HG02610 (cell line): Measurements from ENCODE around the gene GRAP.

Experiments
- ATAC-seq: cut with Tn5 transposase; IDR thresholded peaks from one replicate; pipeline ENCODE4 v1.9.1; 2021; ENCODE audit warnings: mild to moderate bottlenecking, moderate library complexity; ENCODE audit not compliant: unreplicated experiment

The GRAP gene

DNA sequence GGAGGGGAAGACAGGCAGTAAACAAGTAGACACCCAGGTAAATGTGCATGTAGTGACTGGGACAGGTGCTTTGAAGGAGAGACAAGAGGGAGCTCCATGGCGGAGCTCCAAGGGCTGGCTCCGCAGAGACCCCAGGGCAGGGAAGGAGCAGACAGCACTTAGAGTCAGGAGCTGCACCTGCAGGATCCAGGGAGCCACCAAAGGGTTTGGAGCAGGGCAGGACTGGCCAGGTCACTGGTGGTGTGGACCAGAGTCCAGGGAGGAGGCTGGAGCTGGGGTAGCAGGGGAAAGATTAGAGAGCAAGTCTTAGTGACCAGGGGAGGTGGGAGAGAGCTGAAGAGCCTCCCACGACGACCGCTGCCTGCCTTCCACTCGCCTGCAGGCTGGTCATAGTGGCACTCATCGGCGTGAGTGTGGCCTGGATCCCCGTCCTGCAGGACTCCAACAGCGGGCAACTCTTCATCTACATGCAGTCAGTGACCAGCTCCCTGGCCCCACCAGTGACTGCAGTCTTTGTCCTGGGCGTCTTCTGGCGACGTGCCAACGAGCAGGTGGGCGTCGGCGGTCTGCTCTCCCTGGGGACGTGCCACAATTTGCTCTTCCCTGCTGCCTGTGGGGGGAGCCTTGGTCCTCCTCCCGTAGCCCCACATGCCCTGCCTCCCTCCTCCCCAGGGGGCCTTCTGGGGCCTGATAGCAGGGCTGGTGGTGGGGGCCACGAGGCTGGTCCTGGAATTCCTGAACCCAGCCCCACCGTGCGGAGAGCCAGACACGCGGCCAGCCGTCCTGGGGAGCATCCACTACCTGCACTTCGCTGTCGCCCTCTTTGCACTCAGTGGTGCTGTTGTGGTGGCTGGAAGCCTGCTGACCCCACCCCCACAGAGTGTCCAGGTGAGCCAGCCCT is 27.5 kb downstream of the GRAP start:
- no peak for ATAC-seq

DNA sequence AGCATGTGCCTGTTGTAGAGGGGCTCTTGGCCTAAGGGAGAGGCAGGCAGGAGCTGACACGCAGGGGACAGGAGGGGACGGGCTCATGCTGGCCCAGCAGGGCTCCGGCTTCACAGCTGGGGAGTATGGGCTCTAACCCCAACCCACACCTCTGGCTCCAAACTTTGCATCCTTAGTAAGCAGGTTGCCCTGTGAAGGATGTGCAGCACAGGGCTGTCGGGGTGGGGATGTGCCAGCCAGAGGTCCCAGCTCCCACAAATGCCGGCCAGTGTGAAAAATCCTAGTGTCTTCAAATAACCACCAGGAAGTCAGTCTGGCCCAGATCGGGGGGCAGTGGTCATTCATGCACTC is 28.2 kb downstream of the GRAP start:
- no peak for ATAC-seq

DNA sequence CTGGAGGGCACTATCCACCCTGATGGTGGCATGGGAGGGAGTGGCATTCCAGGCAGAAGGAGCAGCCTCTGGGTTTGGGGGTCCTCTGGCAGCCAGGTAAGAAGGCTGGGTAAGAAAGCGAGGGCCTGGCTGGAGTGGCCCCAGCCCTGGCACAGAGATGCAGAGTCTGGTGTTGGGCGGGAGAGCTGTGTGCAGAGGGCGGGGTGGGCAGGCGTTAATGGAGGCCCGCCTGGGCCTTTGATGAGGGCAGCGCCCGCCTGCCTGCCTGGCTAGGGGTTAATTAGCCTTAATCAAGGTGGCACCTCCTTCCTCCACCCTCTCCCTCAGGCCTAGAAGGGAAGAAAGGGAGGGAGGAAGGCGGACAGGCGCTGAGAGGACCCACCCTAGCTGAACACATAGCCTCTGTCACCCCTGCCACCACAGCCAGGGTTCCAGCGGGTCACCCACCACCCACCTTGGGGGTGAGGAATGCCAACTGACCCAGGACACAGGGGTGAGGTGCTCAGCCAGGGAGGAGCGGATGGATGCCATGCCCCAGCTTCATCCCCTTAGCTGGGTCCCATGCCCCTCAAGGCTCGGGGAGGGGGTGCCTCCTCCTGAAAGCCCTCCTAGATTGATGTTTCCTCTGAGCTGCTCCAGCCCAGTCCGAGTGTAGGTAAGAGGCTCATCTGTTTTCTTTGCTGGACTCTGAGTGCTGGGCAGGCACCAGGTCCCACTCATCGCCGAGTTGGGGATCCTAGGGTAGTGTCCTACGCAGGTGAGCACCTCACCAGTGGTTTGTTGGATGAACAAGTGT is 28.8 kb downstream of the GRAP start:
- ATAC-seq = no peak

DNA sequence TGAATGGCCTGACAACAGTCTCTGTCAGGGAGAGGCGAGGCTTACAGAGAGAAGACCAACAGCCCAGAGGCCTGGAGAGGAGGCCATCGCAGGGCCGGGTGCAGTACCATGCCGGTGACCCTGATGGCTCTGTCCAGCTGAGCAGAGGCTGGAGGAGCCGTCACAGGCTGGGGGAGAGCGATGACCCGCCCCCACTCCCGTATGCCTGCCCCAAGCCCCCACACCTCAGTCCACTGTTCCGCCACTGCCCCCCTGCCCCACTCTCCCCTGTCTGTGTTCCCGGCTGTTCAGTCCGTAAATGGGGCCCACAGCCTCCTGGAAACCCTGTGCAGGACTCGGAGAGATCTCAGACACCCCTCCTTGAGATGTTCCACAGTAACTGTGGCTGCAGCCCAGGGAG is 29.4 kb downstream of the GRAP start:
- ATAC-seq = no peak

DNA sequence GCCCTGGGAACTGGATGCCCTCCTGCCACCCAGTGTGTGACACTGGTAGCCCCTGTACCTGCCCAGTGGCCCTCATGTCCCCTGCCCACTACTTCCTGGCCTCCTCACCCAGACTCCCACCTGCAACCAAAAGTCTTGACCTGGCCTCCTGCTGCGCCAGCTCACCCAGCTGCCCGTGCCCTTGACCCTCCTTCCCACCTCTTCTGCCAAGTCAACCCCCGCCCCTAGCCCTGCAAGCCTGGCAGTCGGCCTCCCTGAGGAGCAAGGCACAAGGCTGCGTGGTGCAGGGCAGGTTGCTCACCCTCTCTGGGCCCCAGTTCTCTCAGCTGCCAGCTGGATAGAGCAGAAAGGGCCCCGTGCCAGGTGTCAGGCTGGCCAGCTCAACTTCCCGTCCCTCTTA is 29.9 kb downstream of the GRAP start:
- ATAC-seq = no peak

DNA sequence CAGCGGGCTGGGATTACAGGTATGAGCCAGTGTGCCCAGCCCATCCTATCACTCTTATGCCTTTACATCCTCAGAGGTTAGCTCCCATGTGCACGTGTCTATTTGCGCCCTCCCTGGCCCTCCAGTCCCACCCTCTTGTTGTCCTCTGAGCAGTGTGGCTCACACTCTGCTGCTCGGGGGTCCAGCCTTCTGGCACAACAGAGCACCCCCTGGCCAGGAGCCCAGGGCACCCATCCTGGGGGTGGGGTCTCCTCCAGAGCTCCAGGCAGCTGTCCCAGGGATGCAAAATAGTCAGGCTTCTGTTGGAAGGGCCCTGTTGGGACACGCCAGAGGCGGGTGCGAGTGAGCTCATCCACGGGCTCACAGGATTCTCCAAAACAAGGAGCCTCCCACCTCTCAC is 30.5 kb downstream of the GRAP start:
- no peak for ATAC-seq

DNA sequence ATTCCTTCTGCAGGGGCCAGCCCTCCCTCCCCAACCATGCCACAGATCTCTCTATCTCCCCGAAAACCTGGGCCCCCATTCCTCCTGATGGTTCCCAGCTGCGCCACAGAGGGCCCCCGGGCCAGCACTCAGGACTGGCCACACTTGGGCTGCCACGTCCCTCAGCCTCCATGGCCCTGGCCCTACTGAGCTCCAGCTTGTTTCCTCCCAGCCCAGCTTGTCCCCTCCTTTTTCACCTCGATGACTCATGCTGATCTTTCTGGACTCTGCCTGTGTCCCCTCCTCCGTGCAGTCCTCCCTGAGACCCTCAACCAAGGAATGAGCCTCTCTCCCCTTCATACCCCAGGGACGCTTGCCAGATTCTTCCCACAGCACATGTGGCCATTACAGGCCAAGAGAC is 31.3 kb downstream of the GRAP start:
- ATAC-seq = no peak

DNA sequence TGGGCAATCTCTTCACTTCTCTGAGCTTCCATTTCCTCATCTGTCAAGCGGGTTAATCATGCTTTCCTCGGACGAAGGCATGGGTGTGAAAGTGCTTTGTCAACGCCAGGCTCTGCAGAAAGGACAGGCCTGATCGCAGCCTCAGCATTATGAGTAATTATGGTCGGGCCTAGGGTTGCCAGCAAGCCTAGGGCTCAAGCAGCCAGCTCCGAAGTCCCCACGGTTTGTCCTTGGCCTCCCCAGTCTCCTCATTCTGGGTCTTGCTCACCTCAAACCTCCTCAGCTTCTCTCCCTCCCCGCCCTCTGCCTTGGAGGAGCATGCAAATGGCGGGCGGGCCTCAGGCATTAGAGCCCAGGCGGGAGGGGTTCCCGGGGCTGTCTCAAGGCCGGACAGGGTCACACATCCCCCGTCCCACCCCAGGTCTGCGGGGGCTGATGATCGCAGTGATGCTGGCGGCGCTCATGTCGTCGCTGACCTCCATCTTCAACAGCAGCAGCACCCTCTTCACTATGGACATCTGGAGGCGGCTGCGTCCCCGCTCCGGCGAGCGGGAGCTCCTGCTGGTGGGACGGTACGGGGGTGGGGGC is 32.0 kb downstream of the GRAP start:
- no peak for ATAC-seq

DNA sequence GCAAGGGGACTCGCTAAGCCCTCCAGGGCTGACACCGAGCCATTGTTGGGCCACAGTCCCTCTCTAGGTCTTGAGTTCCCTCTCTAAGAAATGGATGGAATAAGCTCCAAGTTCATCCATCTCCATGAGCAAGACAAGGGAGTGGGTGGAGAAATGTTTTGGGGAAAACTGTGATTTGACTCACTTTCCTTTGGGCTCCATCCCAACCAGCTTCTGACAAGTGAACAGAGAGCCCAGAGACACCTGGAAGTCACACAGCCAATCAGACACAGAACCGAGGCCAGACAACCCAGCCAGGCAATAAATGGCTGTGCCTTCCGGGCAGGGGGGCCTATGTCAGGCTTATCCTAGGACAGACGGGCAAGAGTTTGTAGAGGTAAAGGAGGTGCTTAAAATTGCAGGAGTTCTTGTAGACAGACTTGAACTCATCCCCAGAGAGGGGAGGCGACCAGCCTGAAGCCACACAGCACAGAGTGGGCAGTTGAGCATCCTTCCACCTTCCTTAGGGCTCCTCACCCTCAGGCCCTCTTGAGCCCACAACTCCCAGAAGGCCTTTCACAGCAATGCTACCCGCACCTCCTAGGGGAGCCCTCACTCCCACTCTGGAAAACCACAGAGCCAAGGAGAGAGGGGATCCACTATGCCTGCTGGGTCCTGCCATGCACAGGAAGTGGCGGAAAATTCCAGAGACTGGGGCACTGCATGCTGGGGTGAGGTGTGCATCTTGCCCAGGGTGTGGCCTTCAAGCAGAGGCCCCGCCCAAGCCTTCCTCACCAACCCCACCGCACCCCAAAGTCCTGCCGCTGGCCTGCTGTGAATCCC is 32.7 kb downstream of the GRAP start:
- ATAC-seq = no peak

DNA sequence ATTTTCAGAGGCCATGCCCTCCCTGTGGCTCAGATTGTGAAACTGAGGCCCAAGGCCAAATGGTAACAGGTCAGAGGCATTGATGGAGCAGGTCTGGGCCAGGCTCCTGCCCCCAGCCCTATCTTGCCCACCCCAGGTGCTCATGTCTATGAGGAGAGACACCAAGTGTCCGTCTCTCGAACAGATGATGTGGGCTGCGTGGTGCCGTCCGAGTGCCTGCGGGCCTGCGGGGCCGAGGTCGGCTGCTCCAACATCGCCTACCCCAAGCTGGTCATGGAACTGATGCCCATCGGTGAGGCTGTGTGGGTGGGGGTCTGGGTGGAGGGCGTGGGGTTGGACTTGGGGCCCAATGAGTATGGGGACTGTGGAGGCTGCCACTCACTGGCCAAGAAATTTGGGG is 33.5 kb downstream of the GRAP start:
- ATAC-seq = no peak

DNA sequence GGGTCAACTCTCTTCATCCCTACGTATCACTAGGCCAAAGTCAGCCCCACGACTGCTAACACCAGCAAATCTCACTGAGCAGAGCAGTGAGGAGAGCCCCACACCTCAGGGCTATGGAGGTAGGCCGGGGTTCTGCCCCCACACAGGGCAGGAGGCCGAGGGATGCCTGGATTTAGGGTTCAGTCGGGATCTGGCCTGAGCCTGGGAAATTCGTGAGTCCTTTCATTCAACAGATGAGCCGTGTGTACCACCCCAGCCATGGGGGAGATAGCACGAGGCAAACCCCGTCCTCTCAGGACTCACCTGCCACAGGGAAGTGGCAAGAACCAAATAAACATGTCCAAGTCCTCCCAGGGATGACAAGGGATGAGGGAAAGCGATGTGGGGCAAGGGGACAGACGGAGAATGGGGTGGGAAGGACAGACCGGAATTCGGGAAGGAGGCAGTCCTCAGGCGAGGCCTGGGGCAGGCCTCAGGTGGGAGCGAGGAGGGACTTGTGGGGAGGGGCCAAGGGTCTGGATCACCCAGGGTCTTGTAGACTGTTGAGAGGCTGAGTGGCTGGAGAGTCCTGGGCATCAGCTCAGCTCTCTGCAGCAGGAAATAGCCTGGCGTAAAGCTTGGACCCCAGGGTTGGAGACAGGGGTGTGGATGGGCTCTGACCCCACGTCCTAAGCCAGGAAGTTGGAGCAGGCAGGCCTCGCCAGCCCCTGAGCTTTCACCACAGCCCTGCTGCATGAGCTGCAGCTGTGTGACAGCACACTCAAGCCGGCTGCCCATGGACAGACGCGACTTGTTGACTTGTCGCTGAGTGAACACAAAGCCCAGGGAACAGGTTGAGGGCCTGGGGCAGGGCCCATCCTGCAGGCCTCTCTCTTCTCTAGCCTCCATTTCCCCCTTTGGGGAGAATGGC is 34.3 kb downstream of the GRAP start:
- no peak for ATAC-seq

DNA sequence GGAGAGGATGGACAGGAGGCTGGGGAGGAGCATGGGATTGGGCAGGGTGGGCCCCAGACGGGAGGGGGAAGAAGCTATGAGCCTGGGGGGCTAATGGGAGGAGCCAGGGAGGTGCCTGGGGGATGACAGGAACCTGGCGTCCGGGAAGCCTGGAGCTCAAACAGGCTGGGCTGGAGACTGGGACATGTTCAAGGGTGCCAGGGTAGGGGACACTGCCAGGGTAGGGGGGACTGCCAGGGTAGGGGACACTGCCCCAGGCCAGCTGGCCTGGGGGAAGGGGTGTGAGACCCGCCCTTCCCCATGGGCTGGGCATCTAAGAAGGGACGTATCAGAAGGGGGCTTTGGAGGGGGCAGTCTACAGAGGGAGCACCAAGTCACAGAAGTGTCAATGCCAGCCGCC is 35.2 kb downstream of the GRAP start:
- no peak for ATAC-seq

DNA sequence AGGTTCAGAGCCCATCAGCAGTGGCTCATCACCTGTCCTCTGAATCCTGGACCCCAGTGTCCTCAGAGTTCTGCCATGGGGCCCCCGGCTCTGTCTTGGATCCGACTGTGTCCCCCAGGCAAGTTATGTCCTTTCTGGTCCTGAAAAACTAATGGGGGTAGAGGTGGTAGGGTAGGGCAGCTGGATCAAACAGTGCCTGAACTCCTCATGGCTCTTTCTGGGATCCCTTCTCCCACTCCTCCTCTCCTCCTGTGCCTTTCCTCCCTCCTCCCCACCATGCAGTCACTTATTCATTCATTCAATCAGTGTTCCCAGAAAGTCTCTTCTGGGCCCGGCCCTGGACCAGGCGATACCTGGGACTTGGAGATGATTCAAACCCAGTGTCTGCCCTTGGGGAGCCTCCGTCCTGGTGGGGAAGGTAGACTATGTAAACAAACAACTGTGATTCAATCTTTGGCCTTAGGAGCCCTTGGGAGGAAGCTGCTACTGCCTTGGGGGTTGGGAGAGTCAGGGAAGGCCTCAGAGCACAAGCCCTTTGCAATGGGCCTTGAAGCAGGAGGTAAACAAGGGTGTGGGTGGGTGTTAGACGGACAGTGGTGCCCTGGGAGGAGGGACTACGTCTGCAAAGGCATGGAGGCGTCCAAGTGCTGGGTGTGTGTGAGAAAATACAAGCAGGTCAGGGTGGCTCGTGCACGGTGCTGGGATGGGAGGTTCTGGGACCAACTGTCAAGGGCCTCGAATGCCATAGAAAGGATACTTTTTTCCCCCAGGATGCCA is 35.8 kb downstream of the GRAP start:
- no peak for ATAC-seq

DNA sequence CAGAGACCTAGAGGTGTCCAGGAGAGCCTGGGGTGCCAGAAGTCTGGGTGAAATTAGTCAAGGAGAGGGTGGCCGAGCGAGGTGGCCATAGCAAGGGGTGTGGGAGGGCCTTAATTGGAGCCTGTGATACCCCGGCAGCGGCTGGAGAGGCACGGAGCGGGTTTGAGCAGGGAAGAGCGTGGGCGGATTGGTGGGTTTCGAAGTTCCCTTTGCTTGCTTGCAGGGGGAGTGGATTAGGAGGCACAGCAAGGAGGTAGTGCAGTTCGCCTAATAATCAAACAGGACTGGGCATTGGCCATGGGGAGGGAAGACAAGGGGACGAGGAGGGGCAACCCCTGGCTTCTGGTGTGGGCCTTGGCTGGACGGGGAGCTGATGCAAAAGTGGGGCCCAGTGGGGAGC is 36.8 kb downstream of the GRAP start:
- no peak for ATAC-seq

DNA sequence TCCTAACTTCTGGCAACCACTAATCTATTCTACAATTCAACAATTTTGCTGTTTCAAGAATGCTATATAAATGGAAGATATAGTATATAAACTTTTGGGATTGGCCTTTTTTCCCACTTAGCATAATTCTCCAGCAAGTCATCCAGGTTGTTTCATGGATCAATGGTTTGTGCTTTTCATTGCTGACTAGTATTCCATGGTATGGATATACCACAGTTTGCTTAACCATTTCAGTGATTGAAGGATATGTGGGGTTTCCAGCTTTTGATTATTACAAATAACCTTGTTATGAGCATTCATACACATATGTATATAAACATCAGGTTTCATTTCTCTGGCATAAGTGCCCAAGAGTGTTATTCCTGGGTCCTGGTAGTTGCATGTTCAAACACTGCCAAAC is 40.1 kb downstream of the GRAP start:
- ATAC-seq = no peak

DNA sequence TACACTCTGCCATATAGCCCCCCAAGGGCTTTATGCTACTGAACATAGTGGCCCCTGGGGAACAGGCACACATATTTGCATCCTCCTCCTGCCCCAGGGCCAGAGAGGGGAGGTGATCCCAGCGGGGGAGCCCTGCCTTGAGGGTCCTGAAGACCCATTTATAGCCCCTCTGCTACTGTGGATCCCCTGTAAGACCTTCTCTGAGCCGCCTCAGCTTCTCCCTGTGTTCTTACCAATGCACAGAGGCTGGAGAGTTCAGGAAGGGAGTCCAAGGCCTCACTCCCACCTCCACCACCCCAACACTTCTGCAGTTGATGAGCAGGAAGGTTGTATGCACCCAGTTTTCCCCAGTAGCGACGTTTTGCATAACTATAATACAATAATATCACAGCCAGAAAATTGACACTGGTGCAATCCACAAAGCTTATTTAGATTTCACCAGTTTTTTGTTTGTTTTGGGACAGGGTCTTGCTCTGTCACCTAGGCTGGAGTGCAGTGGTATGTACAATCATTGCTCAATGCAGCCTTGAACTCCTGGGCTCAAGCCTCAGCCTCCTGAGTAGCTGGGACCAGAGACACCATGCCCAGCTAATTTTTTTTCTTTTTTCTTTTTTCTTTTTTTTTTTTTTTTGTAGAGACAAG is 40.8 kb downstream of the GRAP start:
- ATAC-seq = no peak

DNA sequence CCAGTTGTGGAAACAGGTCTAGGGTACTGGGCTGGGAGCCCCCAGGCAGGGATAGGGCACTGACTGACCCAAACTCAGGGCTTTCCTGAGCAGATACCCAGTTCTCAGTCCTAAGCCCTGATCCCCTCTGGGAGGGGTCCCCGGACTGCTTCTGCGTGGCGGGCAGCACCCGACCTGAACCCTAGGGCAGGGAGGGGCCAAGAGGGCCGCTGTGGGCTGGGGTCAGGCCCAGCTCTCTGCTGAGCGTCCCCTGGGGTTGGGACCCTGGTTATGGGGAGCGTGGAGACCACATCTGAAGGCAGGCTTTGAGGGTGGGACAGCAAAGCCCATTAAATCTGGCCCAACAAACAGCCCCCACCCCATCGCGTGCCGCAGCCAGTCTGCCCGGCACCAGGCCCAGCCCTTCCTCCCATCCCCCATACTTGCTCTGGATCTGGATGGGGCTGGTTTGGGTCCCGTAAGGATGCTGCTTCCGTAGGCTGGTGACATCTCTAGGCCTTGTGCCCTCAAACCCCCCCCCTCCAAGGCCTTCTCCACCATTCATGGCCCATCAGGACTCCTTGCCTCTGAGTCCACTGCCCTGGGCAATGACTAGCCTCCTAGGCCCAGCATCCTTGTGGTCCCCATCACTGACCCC is 41.5 kb downstream of the GRAP start:
- no peak for ATAC-seq

DNA sequence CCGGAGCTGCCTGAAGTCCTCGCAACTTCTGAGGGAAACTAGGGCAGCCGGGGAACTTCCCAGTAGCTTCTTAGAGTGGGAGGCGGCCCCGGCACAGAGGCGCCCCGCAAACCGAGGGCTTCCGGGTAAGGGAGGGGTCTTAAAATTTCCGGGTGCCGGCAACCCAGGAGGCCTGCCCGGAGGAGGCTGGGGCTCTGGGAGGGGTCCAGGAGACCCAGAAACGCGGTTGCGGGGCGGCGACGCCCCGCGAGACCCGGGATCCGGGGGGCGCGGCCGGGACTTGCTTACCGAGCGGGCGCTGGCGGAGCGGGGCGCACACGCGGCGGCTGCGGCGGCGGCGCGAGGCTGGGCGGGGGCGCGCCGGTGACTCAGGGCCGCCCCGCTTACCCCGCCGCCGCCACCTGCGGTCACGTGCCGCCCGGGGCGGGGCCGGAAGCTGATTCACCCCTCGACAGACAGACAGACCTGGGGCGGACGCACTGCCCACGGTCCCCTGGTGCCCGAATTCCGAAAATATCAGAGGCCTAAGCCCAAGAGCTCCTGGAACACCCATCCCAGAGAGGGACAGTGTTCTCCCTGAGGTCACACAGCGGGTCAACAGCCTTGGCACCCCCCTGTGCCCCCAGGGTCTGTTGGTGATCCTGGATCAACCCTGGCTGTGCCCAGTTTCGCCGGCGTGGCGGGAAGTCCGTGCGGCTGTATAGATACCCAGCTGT is 42.2 kb downstream of the GRAP start, which contains the start of gene FAM83G:
TSS of gene FAM83G (minus strand) at position 344 of the 716 bp plus-strand sequence. CDS start 723 bp downstream, outside the sequence.
- peak; percentile 74 for ATAC-seq
